ENCODE data around the gene MAD1L1. TPM values are rescaled to one million over a fixed set of nuclear protein-coding genes. Genes with fewer than 3 reads are reported as not detected.
A peak's percentile ranks its signal among the peaks of the same experiment; 100 is the strongest.
"Not testable (repeated sequence)": the region's sequence is repeated elsewhere in the genome, so short reads cannot be mapped to it uniquely, and the experiment has no call there.

MAD1L1 gene
- total and polyA plus RNA-seq, 7 donors = 11.7 to 17.5 (median 15.6) TPM

- Histone ChIP-seq H3K27me3 (ENCODE audit: insufficient read depth in 3 of 3, low read length in 2 of 3) (no peaks in the 10 kb centered on the region), H3K4me1 (no peaks in the 10 kb centered on the region), H3K36me3 (ENCODE audit: insufficient read depth in 1 of 2, low read depth in 1 of 2) (no peaks in the 10 kb centered on the region), H3K27ac (no peak overlapping the region), H3K4me3 (no peak overlapping the region), H3K9me3 (no peaks in the 10 kb centered on the region)
- 73 to 86% (median 81%) methylated on average over 9 of the region's 9 CpGs for whole genome bisulfite sequencing, 3 donors
- ATAC-seq (no peak), DNase-seq (no peak)
- intact Hi-C loops (cut with DNase I) = no loop called here
- TF ChIP-seq, protein P1, sequence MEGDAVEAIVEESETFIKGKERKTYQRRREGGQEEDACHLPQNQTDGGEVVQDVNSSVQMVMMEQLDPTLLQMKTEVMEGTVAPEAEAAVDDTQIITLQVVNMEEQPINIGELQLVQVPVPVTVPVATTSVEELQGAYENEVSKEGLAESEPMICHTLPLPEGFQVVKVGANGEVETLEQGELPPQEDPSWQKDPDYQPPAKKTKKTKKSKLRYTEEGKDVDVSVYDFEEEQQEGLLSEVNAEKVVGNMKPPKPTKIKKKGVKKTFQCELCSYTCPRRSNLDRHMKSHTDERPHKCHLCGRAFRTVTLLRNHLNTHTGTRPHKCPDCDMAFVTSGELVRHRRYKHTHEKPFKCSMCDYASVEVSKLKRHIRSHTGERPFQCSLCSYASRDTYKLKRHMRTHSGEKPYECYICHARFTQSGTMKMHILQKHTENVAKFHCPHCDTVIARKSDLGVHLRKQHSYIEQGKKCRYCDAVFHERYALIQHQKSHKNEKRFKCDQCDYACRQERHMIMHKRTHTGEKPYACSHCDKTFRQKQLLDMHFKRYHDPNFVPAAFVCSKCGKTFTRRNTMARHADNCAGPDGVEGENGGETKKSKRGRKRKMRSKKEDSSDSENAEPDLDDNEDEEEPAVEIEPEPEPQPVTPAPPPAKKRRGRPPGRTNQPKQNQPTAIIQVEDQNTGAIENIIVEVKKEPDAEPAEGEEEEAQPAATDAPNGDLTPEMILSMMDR (IDR thresholded peaks at IDR 0.05) = no peak
Measured at GRCh38 chr7:1862560-1862959, 370.2 kb downstream of the MAD1L1 start.

DNA sequence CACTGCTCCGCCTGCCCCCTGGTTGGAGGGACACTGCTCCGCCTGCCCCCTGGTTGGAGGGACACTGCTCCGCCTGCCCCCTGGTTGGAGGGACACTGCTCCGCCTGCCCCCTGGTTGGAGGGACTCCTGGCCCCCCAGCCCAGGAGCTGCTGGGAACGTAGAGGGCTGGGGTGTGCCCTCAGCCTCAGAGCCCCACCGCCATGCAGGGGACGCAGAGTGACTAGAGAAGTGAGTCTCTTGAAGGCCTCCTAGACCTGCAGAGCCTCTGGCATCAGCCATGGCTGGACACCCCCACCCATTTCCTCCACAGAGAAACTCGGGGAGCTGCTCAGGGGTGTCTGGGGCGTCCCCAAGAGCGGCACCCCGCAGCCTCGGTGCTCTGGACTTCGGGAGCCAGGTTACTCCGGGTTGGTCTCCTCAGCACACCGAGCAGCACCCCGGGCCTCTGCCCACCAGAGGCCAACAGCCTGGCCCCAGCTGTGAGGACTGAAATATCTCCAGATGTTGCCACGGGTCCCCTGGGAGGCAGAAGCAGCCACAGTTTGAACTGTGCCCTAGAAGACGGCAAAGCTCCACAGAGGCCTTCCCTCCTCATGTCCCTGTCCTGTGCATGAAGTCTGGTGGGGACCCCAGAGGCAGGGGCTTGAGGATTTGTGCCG, 370.8 kb downstream of the MAD1L1 start:
- TF ChIP-seq, protein P1 (IDR thresholded peaks at IDR 0.05) = no peak
- no peaks in the 10 kb centered on the region for H3K4me1 ChIP-seq
- no peaks in the 10 kb centered on the region for H3K36me3 ChIP-seq (ENCODE audit: insufficient read depth in 1 of 2, low read depth in 1 of 2)
- no peak overlapping the region for H3K4me3 ChIP-seq
- DNase-seq (no peak), ATAC-seq (no peak)
- H3K27ac ChIP-seq = no peak overlapping the region
- 81 to 87% (median 85%) methylated on average over 14 to 17 of the region's 19 CpGs for WGBS, 3 donors
- intact Hi-C loops (cut with DNase I) = no loop called here
- no peaks in the 10 kb centered on the region for H3K9me3 ChIP-seq
- no peaks in the 10 kb centered on the region for H3K27me3 ChIP-seq (ENCODE audit: insufficient read depth in 3 of 3, low read length in 2 of 3)

- H3K4me1 ChIP-seq; intact Hi-C loops (cut with DNase I); ATAC-seq; H3K9me3 ChIP-seq; H3K27ac ChIP-seq; H3K27me3 ChIP-seq (ENCODE audit: insufficient read depth in 3 of 3, low read length in 2 of 3); H3K4me3 ChIP-seq; H3K36me3 ChIP-seq (ENCODE audit: insufficient read depth in 1 of 2, low read depth in 1 of 2); DNase-seq: not testable (repeated sequence)
- 93 to 96% (median 95%) methylated on average over 21 to 23 of the region's 33 CpGs for WGBS, 3 donors
Measured at GRCh38 chr7:1860881-1861798, 371.6 kb downstream of the MAD1L1 start.

DNA sequence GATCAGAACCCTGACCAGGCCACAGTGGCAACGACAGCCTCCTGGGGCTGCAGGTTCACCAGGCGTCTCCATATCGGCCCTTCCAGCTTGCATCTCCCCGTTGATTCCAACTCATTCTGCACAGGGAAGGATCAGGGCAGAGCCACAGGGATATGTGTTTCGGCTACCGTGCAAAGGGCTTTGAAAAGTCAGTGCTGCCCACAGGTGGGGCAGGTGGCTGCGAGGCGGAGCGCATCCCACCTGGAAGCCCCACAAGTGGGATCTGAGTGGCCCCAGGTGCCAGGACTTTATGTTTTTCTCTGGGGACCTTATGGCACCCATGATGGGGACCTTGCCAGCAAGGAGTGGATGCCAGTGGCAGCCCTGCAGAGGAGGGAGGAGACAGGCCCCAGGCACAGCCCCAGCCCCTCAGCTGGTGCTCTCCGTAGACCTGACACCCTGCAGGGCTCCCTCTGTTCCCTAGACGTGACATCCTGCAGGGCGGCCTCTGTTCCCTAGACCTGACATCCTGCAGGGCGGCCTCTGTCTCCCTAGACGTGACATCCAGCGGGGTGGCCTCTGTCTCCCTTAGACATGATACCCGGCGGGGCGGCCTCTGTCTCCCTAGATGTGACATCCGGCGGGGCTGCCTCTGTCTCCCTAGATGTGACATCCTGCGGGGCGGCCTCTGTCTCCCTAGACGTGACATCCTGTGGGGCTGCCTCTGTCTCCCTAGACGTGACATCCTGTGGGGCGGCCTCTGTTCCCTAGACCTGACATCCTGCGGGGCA, 373.3 kb downstream of the MAD1L1 start:
- H3K4me3 ChIP-seq = no peak overlapping the region
- H3K4me1 ChIP-seq = no peaks in the 10 kb centered on the region
- no peak for ATAC-seq
- H3K36me3 ChIP-seq (ENCODE audit: insufficient read depth in 1 of 2, low read depth in 1 of 2) = no peaks in the 10 kb centered on the region
- H3K27ac ChIP-seq = no peak overlapping the region
- TF ChIP-seq, protein P1 (IDR thresholded peaks at IDR 0.05) = no peak
- peak; percentile 1 to 37 for DNase-seq
- H3K27me3 ChIP-seq (ENCODE audit: insufficient read depth in 3 of 3, low read length in 2 of 3) = no peaks in the 10 kb centered on the region
- intact Hi-C loops (cut with DNase I) = no loop called here
- 90 to 95% (median 90%) methylated on average over 26 of the region's 26 CpGs for WGBS, 3 donors
- no peaks in the 10 kb centered on the region for H3K9me3 ChIP-seq
